ENCODE results near the gene SCTR.

DNA sequence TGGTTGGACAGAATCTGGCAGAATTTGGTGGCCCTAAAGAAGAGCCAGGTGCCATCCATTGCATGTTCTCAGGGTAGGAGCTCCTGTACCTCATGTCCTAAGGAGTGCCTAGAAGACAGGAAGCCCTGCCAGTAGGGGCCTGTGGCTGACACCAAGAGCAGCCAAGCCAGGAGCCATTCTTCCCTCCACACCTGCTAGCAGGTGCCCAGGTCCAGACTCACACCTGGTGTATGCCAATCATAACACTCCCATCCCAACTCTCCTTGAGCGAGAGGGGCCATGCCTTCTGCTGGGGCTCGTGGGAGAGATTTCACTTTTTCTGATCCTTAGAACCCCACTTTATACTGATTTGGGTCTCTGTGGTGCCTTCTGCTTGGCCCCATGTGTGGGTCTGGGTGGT, 119.1 kb downstream of the SCTR start:
- TF ChIP-seq ZC3H10 (CRISPR knock-in tag; IDR thresholded peaks at IDR 0.05) (no peak), SNAI2 (CRISPR knock-in tag; IDR thresholded peaks at IDR 0.05) (no peak), ZNF8 (CRISPR knock-in tag; IDR thresholded peaks at IDR 0.05) (no peak), RARB (CRISPR knock-in tag; IDR thresholded peaks at IDR 0.05) (no peak), OSR1 (CRISPR knock-in tag; IDR thresholded peaks at IDR 0.05) (no peak), BACH2 (CRISPR knock-in tag; IDR thresholded peaks at IDR 0.05; ENCODE audit: borderline replicate concordance) (no peak), ZFP3 (CRISPR knock-in tag; IDR thresholded peaks at IDR 0.05) (no peak)
- TF ChIP-seq, protein P1, sequence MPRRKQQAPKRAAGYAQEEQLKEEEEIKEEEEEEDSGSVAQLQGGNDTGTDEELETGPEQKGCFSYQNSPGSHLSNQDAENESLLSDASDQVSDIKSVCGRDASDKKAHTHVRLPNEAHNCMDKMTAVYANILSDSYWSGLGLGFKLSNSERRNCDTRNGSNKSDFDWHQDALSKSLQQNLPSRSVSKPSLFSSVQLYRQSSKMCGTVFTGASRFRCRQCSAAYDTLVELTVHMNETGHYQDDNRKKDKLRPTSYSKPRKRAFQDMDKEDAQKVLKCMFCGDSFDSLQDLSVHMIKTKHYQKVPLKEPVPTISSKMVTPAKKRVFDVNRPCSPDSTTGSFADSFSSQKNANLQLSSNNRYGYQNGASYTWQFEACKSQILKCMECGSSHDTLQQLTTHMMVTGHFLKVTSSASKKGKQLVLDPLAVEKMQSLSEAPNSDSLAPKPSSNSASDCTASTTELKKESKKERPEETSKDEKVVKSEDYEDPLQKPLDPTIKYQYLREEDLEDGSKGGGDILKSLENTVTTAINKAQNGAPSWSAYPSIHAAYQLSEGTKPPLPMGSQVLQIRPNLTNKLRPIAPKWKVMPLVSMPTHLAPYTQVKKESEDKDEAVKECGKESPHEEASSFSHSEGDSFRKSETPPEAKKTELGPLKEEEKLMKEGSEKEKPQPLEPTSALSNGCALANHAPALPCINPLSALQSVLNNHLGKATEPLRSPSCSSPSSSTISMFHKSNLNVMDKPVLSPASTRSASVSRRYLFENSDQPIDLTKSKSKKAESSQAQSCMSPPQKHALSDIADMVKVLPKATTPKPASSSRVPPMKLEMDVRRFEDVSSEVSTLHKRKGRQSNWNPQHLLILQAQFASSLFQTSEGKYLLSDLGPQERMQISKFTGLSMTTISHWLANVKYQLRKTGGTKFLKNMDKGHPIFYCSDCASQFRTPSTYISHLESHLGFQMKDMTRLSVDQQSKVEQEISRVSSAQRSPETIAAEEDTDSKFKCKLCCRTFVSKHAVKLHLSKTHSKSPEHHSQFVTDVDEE (CRISPR knock-in tag; IDR thresholded peaks at IDR 0.05): no peak
- TF ChIP-seq, protein P2, sequence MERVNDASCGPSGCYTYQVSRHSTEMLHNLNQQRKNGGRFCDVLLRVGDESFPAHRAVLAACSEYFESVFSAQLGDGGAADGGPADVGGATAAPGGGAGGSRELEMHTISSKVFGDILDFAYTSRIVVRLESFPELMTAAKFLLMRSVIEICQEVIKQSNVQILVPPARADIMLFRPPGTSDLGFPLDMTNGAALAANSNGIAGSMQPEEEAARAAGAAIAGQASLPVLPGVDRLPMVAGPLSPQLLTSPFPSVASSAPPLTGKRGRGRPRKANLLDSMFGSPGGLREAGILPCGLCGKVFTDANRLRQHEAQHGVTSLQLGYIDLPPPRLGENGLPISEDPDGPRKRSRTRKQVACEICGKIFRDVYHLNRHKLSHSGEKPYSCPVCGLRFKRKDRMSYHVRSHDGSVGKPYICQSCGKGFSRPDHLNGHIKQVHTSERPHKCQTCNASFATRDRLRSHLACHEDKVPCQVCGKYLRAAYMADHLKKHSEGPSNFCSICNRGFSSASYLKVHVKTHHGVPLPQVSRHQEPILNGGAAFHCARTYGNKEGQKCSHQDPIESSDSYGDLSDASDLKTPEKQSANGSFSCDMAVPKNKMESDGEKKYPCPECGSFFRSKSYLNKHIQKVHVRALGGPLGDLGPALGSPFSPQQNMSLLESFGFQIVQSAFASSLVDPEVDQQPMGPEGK (CRISPR knock-in tag; IDR thresholded peaks at IDR 0.05; ENCODE audit: borderline replicate concordance): no peak
- TF ChIP-seq, protein P3, sequence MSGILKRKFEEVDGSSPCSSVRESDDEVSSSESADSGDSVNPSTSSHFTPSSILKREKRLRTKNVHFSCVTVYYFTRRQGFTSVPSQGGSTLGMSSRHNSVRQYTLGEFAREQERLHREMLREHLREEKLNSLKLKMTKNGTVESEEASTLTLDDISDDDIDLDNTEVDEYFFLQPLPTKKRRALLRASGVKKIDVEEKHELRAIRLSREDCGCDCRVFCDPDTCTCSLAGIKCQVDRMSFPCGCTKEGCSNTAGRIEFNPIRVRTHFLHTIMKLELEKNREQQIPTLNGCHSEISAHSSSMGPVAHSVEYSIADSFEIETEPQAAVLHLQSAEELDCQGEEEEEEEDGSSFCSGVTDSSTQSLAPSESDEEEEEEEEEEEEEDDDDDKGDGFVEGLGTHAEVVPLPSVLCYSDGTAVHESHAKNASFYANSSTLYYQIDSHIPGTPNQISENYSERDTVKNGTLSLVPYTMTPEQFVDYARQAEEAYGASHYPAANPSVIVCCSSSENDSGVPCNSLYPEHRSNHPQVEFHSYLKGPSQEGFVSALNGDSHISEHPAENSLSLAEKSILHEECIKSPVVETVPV (CRISPR knock-in tag; IDR thresholded peaks at IDR 0.05): no peak
- TF ChIP-seq, protein P4, sequence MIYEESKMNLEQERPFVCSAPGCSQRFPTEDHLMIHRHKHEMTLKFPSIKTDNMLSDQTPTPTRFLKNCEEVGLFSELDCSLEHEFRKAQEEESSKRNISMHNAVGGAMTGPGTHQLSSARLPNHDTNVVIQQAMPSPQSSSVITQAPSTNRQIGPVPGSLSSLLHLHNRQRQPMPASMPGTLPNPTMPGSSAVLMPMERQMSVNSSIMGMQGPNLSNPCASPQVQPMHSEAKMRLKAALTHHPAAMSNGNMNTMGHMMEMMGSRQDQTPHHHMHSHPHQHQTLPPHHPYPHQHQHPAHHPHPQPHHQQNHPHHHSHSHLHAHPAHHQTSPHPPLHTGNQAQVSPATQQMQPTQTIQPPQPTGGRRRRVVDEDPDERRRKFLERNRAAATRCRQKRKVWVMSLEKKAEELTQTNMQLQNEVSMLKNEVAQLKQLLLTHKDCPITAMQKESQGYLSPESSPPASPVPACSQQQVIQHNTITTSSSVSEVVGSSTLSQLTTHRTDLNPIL (CRISPR knock-in tag; IDR thresholded peaks at IDR 0.05; ENCODE audit: low read depth): no peak
- TF ChIP-seq, protein P5, sequence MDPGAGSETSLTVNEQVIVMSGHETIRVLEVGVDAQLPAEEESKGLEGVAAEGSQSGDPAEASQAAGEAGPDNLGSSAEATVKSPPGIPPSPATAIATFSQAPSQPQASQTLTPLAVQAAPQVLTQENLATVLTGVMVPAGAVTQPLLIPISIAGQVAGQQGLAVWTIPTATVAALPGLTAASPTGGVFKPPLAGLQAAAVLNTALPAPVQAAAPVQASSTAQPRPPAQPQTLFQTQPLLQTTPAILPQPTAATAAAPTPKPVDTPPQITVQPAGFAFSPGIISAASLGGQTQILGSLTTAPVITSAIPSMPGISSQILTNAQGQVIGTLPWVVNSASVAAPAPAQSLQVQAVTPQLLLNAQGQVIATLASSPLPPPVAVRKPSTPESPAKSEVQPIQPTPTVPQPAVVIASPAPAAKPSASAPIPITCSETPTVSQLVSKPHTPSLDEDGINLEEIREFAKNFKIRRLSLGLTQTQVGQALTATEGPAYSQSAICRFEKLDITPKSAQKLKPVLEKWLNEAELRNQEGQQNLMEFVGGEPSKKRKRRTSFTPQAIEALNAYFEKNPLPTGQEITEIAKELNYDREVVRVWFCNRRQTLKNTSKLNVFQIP (CRISPR knock-in tag; IDR thresholded peaks at IDR 0.05; ENCODE audit: borderline replicate concordance, low read depth): no peak

Data from SK-N-SH treated with all-trans-retinoic acid at 6 μM for 48 hours (cell line).